ENCODE data around the gene LILRA6.
"Not testable (repeated sequence)": the region's sequence is repeated elsewhere in the genome, so short reads cannot be mapped to it uniquely, and the experiment has no call there.

Gene LILRA6

DNA sequence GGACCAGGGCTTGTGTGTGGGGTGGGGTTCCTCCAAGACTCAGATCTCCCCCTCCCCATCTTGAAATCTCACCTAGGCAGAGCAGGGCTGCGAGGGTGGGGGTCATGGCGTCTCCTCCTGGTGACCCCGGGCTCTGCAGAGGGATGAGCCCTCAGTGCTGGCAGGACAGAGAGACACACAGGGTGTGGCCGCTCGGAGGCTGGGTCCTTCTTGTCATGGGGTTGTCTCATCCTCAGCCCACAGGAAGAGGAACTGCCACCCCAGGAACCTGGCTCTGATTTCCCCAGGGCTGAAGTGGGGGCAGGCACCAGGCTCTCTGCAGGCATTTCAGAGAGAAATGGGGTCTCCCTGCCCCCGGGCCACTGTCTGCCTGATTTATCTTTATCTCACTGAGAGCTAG, at the start of gene LILRA6:
TSS of gene LILRA6 (minus strand) at position 145 of the 400 bp plus-strand sequence.
- not testable (repeated sequence) for H2AFZ ChIP-seq (ENCODE audit: low read length); H3F3A ChIP-seq (ENCODE audit: insufficient read depth, low read length); H3K9me3 ChIP-seq (ENCODE audit: low read length); H3K9ac ChIP-seq (ENCODE audit: low read length); H3K27ac ChIP-seq (ENCODE audit: low read depth, low read length, poor library complexity, severe bottlenecking); H3K4me2 ChIP-seq (ENCODE audit: low read length); H3K9me2 ChIP-seq (ENCODE audit: low read depth, low read length); H3K4me1 ChIP-seq (ENCODE audit: insufficient read depth, low read length, severe bottlenecking); H3K36me3 ChIP-seq (ENCODE audit: insufficient read depth, low read length); H3K27me3 ChIP-seq (ENCODE audit: insufficient read depth, low read length); H3K79me2 ChIP-seq (ENCODE audit: insufficient read depth, low read length); H4K20me1 ChIP-seq (ENCODE audit: insufficient read depth, low read length); H3K4me3 ChIP-seq (ENCODE audit: low read depth, low read length, poor library complexity, severe bottlenecking)

DNA sequence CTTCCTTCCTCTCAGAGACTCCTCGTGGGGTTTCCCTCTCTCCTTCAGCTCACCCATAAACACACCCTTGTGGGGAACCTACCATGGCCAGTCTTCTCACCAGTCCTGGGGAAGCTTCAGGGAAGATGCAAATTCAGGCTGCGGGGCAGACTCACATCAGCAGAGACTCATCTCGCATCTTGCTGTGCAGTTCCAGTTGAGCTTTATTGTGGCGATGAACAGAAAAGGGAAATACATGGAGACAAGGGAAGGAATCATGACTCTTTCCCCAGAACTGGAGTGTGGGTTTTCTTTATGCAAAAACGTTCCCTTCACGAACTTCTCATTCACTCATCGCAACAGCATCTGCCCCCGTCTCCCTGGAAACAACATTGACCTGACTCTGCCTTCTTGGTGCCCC, 46.6 kb upstream of the LILRA6 start:
- H2AFZ ChIP-seq (ENCODE audit: low read length); H3K4me3 ChIP-seq (ENCODE audit: low read depth, low read length, poor library complexity, severe bottlenecking); H3K9ac ChIP-seq (ENCODE audit: low read length); H3K79me2 ChIP-seq (ENCODE audit: insufficient read depth, low read length); H4K20me1 ChIP-seq (ENCODE audit: insufficient read depth, low read length); H3K4me1 ChIP-seq (ENCODE audit: insufficient read depth, low read length, severe bottlenecking); H3K9me3 ChIP-seq (ENCODE audit: low read length); H3K27me3 ChIP-seq (ENCODE audit: insufficient read depth, low read length); H3K4me2 ChIP-seq (ENCODE audit: low read length); H3F3A ChIP-seq (ENCODE audit: insufficient read depth, low read length); H3K27ac ChIP-seq (ENCODE audit: low read depth, low read length, poor library complexity, severe bottlenecking); H3K36me3 ChIP-seq (ENCODE audit: insufficient read depth, low read length); H3K9me2 ChIP-seq (ENCODE audit: low read depth, low read length): not testable (repeated sequence)

- H3K36me3 ChIP-seq (ENCODE audit: insufficient read depth, low read length) = no peaks in the 10 kb centered on the region
- no peaks in the 10 kb centered on the region for H3K9me2 ChIP-seq (ENCODE audit: low read depth, low read length)
- H3F3A ChIP-seq (ENCODE audit: insufficient read depth, low read length) = no peaks in the 10 kb centered on the region
- no peaks in the 10 kb centered on the region for H3K4me1 ChIP-seq (ENCODE audit: insufficient read depth, low read length, severe bottlenecking)
- H4K20me1 ChIP-seq (ENCODE audit: insufficient read depth, low read length) = no peaks in the 10 kb centered on the region
- no peak overlapping the region for H2AFZ ChIP-seq (ENCODE audit: low read length)
- H3K9ac ChIP-seq (ENCODE audit: low read length) = no peak overlapping the region
- no peaks in the 10 kb centered on the region; the same call in 1 of the 2 replicates for H3K27me3 ChIP-seq (ENCODE audit: insufficient read depth, low read length)
- TF ChIP-seq EZH2 (IDR thresholded peaks at IDR 0.05; ENCODE audit: borderline replicate concordance, low read length) (no peak), CTCF (IDR thresholded peaks at IDR 0.05; ENCODE audit: low read length) (no peak)
- H3K4me3 ChIP-seq (ENCODE audit: low read depth, low read length, poor library complexity, severe bottlenecking) = no peak overlapping the region
- no peaks in the 10 kb centered on the region for H3K79me2 ChIP-seq (ENCODE audit: insufficient read depth, low read length)
- H3K9me3 ChIP-seq (ENCODE audit: low read length) = no peaks in the 10 kb centered on the region
- no peak overlapping the region for H3K4me2 ChIP-seq (ENCODE audit: low read length)
- no peak overlapping the region for H3K27ac ChIP-seq (ENCODE audit: low read depth, low read length, poor library complexity, severe bottlenecking)
Observed at GRCh38 chr19:54287456-54287855, 44.9 kb upstream of the LILRA6 start.

DNA sequence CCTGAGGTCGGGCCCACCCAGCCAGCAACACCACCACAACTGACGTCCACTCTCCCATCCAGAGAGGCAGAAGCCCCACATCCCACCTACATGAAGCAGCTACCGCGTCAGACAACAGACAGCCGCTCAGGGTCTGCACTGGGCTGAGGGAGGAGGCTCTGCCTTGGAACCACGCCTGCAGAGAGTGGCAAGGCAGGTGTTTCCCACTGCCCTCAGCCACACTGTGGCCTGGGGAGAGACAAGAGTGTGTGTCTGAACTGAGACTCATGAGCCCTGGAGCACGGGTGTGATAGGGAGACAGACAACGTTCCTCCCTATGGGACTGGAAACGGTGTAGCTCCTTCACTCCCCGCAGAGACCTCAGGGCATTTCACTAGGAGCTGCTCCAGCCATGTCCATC, 43.7 kb upstream of the LILRA6 start:
- H3K4me2 ChIP-seq (ENCODE audit: low read length); H3K27me3 ChIP-seq (ENCODE audit: insufficient read depth, low read length); H3K9me3 ChIP-seq (ENCODE audit: low read length); H3K79me2 ChIP-seq (ENCODE audit: insufficient read depth, low read length); H3F3A ChIP-seq (ENCODE audit: insufficient read depth, low read length); H3K9ac ChIP-seq (ENCODE audit: low read length); H3K4me1 ChIP-seq (ENCODE audit: insufficient read depth, low read length, severe bottlenecking); H2AFZ ChIP-seq (ENCODE audit: low read length); H4K20me1 ChIP-seq (ENCODE audit: insufficient read depth, low read length); H3K9me2 ChIP-seq (ENCODE audit: low read depth, low read length); H3K36me3 ChIP-seq (ENCODE audit: insufficient read depth, low read length); H3K4me3 ChIP-seq (ENCODE audit: low read depth, low read length, poor library complexity, severe bottlenecking); H3K27ac ChIP-seq (ENCODE audit: low read depth, low read length, poor library complexity, severe bottlenecking): not testable (repeated sequence)

GRCh38 chr19:54285427-54286056, 43.0 kb upstream of the LILRA6 start:
- H3K79me2 ChIP-seq (ENCODE audit: insufficient read depth, low read length); H3K9ac ChIP-seq (ENCODE audit: low read length); H3K27me3 ChIP-seq (ENCODE audit: insufficient read depth, low read length); H3K27ac ChIP-seq (ENCODE audit: low read depth, low read length, poor library complexity, severe bottlenecking); H2AFZ ChIP-seq (ENCODE audit: low read length); H3K4me3 ChIP-seq (ENCODE audit: low read depth, low read length, poor library complexity, severe bottlenecking); H3F3A ChIP-seq (ENCODE audit: insufficient read depth, low read length); H3K4me2 ChIP-seq (ENCODE audit: low read length); H3K4me1 ChIP-seq (ENCODE audit: insufficient read depth, low read length, severe bottlenecking); H3K36me3 ChIP-seq (ENCODE audit: insufficient read depth, low read length); H3K9me3 ChIP-seq (ENCODE audit: low read length); H4K20me1 ChIP-seq (ENCODE audit: insufficient read depth, low read length); H3K9me2 ChIP-seq (ENCODE audit: low read depth, low read length): not testable (repeated sequence)

Data from OCI-LY1 (cell line).